H9 (cell line): ENCODE results near the gene TSTD1. TPM values are rescaled to one million over a fixed set of nuclear protein-coding genes. Genes with fewer than 3 reads are reported as not detected.

Experiments
- DNase-seq: peaks from one replicate; pipeline ENCODE4 v3.0.0-alpha.2; 2017
- H2AFZ ChIP-seq: one replicate; pipeline ENCODE4 v1.6.1; 2013; ENCODE audit warnings: mild to moderate bottlenecking, low read length, control low read depth, moderate library complexity
- H2AK5ac ChIP-seq: 2 replicates; pipeline ENCODE4 v1.6.1; 2013; ENCODE audit warnings: low read length, control low read depth, mixed read lengths; ENCODE audit not compliant: insufficient read length
- H2BK120ac ChIP-seq: one replicate; pipeline ENCODE4 v1.6.1; 2013; ENCODE audit warnings: low read depth, mild to moderate bottlenecking, low read length, control low read depth, inconsistent platforms; ENCODE audit not compliant: poor library complexity, severe bottlenecking
- H2BK12ac ChIP-seq: 2 replicates; pipeline ENCODE4 v1.6.1; 2013; ENCODE audit warnings: low read length, control low read depth, mixed read lengths, low read depth; ENCODE audit not compliant: insufficient read length
- H2BK15ac ChIP-seq: 2 replicates; pipeline ENCODE4 v1.6.1; 2013; ENCODE audit warnings: low read depth, low read length, control low read depth
- H2BK20ac ChIP-seq: one replicate; pipeline ENCODE4 v1.6.1; 2013; ENCODE audit warnings: low read depth, mild to moderate bottlenecking, low read length, control low read depth, inconsistent platforms; ENCODE audit not compliant: poor library complexity, severe bottlenecking
- H2BK5ac ChIP-seq: 2 replicates; pipeline ENCODE4 v1.6.1; 2013; ENCODE audit warnings: low read length, control low read depth, mixed read lengths; ENCODE audit not compliant: insufficient read length
- H3K14ac ChIP-seq: 2 replicates; pipeline ENCODE4 v1.6.1; 2013; ENCODE audit warnings: low read length, control low read depth; ENCODE audit not compliant: insufficient read depth
- H3K18ac ChIP-seq: 2 replicates; pipeline ENCODE4 v1.6.1; 2013; ENCODE audit warnings: low read depth, mild to moderate bottlenecking, mixed read lengths, low read length, control low read depth; ENCODE audit not compliant: insufficient read length
- H3K23ac ChIP-seq: 2 replicates; pipeline ENCODE4 v1.6.1; 2013; ENCODE audit warnings: low read length, control low read depth, mixed read lengths, low read depth; ENCODE audit not compliant: insufficient read length
- H3K23me2 ChIP-seq: 2 replicates; pipeline ENCODE4 v1.6.1; 2013; ENCODE audit warnings: low read depth, mild to moderate bottlenecking, mixed read lengths, low read length, control low read depth; ENCODE audit not compliant: insufficient read length, poor library complexity, severe bottlenecking
- H3K27ac ChIP-seq: 2 replicates; pipeline ENCODE4 v1.5.1; 2013; ENCODE audit warnings: low read length, control low read depth, mixed read lengths, low read depth; ENCODE audit not compliant: insufficient read length
- H3K27me3 ChIP-seq: 2 replicates; pipeline ENCODE4 v1.6.1; 2013; ENCODE audit warnings: low read length, control low read depth, inconsistent platforms; ENCODE audit not compliant: insufficient read depth
- H3K4ac ChIP-seq: 2 replicates; pipeline ENCODE4 v1.6.1; 2013; ENCODE audit warnings: low read depth, mild to moderate bottlenecking, control low read depth, inconsistent platforms, low read length, moderate library complexity
- H3K4me1 ChIP-seq: 2 replicates; pipeline ENCODE4 v1.6.1; 2013; ENCODE audit warnings: low read length, control low read depth, inconsistent platforms; ENCODE audit not compliant: insufficient read depth
- H3K4me2 ChIP-seq: 2 replicates; pipeline ENCODE4 v1.6.1; 2013; ENCODE audit warnings: low read length, control low read depth, mixed read lengths; ENCODE audit not compliant: insufficient read length, insufficient read depth
- H3K56ac ChIP-seq: 2 replicates; pipeline ENCODE4 v1.6.1; 2013; ENCODE audit warnings: low read depth, mild to moderate bottlenecking, mixed read lengths, low read length, control low read depth; ENCODE audit not compliant: insufficient read length
- H3K79me1 ChIP-seq: 2 replicates; pipeline ENCODE4 v1.6.1; 2013; ENCODE audit warnings: low read depth, mild to moderate bottlenecking, moderate library complexity, low read length, control low read depth, inconsistent platforms; ENCODE audit not compliant: insufficient read depth, poor library complexity, severe bottlenecking
- H3K79me2 ChIP-seq: 2 replicates; pipeline ENCODE4 v1.6.1; 2013; ENCODE audit warnings: low read length, control low read depth, inconsistent platforms; ENCODE audit not compliant: insufficient read depth
- H3K9ac ChIP-seq: 2 replicates; pipeline ENCODE4 v1.6.1; 2013; ENCODE audit warnings: low read length, control low read depth, mixed read lengths; ENCODE audit not compliant: insufficient read length; ENCODE audit errors: extremely low read depth
- H3K9me3 ChIP-seq: one replicate; pipeline ENCODE4 v1.6.1; 2013; ENCODE audit warnings: low read depth, low read length, inconsistent platforms; ENCODE audit not compliant: control insufficient read depth
- H3T11ph ChIP-seq: one replicate; pipeline ENCODE4 v1.6.1; 2013; ENCODE audit warnings: mild to moderate bottlenecking, low read length, control low read depth, inconsistent platforms
- H4K20me1 ChIP-seq: one replicate; pipeline ENCODE4 v1.6.1; 2013; ENCODE audit not compliant: control insufficient read depth, insufficient read length, insufficient read depth
- H4K5ac ChIP-seq: 2 replicates; pipeline ENCODE4 v1.6.1; 2013; ENCODE audit warnings: low read depth, mild to moderate bottlenecking, mixed read lengths, low read length, control low read depth; ENCODE audit not compliant: insufficient read length
- H4K8ac ChIP-seq: replicated peaks from 2 replicates; pipeline ENCODE4 v1.6.1; 2013; ENCODE audit warnings: low read length, control low read depth, mixed read lengths, low read depth; ENCODE audit not compliant: insufficient read length
- H4K91ac ChIP-seq: 2 replicates; pipeline ENCODE4 v1.6.1; 2013; ENCODE audit warnings: low read depth, mild to moderate bottlenecking, moderate library complexity, mixed read lengths, low read length, control low read depth; ENCODE audit not compliant: insufficient read length
- H3K27ac Mint-ChIP-seq, 3 experiments: 2 replicates in 2 of 3; 3 replicates in 1 of 3; pipeline ENCODE4 v1.8.0; 2020 to 2021; ENCODE audit warnings: mixed read lengths in 3 of 3, mild to moderate bottlenecking in 1 of 3, moderate library complexity in 1 of 3
- H3K27me3 Mint-ChIP-seq: 2 replicates; pipeline ENCODE4 v1.8.0; 2021; ENCODE audit warnings: low read depth, mild to moderate bottlenecking, moderate library complexity, mixed read lengths
- H3K36me3 Mint-ChIP-seq, 3 experiments: 2 replicates in 2 of 3; 3 replicates in 1 of 3; pipeline ENCODE4 v1.8.0; 2020 to 2021; ENCODE audit warnings: low read depth in 3 of 3, mixed read lengths in 3 of 3; ENCODE audit not compliant: insufficient read depth in 1 of 3
- H3K4me1 Mint-ChIP-seq, 2 experiments: 2 replicates each; pipeline ENCODE4 v1.8.0; 2020; ENCODE audit warnings: mixed read lengths in 2 of 2
- H3K4me3 Mint-ChIP-seq, 2 experiments: 2 replicates in 1 of 2; 3 replicates in 1 of 2; pipeline ENCODE4 v1.8.0; 2020 to 2021; ENCODE audit warnings: mild to moderate bottlenecking in 2 of 2, mixed read lengths in 2 of 2, moderate library complexity in 1 of 2
- H3K9me3 Mint-ChIP-seq, 2 experiments: 2 replicates in 1 of 2; 3 replicates in 1 of 2; pipeline ENCODE4 v1.8.0; 2020; ENCODE audit warnings: mild to moderate bottlenecking in 2 of 2, mixed read lengths in 2 of 2, moderate library complexity in 1 of 2
- WGBS: extraction: QIAGEN DNeasy Blood & Tissue Kit; methylation state at CpG from one replicate; pipeline ENCODE4 v1.1.7; 2013; ENCODE audit warnings: missing lambda C conversion rate, low lambda C conversion rate, mixed read lengths; ENCODE audit not compliant: insufficient read length; ENCODE audit errors: extremely low coverage; 5-methylcytosine and 5-hydroxymethylcytosine counted together
- total RNA-seq: library from RNA; stranded (reverse); gene quantifications from 2 replicates; pipeline ENCODE4 v1.2.1, GENCODE V29; 2021
- TF ChIP-seq, protein P1 (sequence below): fragments of 200-600 bp; sonication (generic); conservative IDR thresholded peaks from 3 replicates; pipeline ENCODE4 v1.8.0; 2021; ENCODE audit warnings: antibody characterized with exemption, mild to moderate bottlenecking

Gene TSTD1
- total RNA-seq, 1 experiment from 2014 or later = 73.7 TPM

DNA sequence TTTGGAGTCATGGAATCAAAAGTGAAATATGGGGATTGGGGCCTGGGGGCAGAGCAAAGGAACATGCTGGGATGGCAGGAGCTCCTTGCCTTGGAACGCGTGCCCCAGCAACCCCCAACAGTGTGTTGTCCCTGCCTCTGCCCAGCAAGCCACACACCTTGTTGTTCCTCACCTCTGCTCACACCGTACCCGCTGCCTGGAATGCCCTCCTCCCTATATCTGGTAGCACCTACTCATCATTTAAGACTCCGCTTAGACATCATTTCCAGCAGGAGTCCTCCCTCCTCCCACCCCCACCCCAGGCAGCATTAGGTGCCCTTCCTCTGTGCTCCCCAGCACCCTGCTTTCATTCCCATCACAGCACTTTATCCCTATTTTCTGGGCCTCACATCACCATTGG, 42.8 kb upstream of the TSTD1 start:
- Histone ChIP-seq H3K4ac (no peak overlapping the region), H4K91ac (no peak overlapping the region), H3K23me2 (no peaks in the 10 kb centered on the region), H3K4me1 (no peaks in the 10 kb centered on the region), H2BK120ac (no peak overlapping the region), H3K23ac (no peak overlapping the region), H3K18ac (no peak overlapping the region), H3K14ac (no peak overlapping the region), H2AFZ (no peak overlapping the region), H3K9me3 (no peaks in the 10 kb centered on the region), H3K27me3 (no peaks in the 10 kb centered on the region), H3K27ac (no peak overlapping the region), H3K56ac (no peak overlapping the region), H3K79me2 (no peaks in the 10 kb centered on the region), H3K9ac (no peak overlapping the region), H4K5ac (no peak overlapping the region), H2BK15ac (no peak overlapping the region), H2BK20ac (no peak overlapping the region), H3K79me1 (no peaks in the 10 kb centered on the region), H2BK5ac (no peak overlapping the region), H3T11ph (no peak overlapping the region), H4K8ac (no peak overlapping the region), H4K20me1 (no peaks in the 10 kb centered on the region), H3K4me2 (no peak overlapping the region), H2AK5ac (no peak overlapping the region), H2BK12ac (no peak overlapping the region)
- no CpG with 5 or more reads among the region's 5 CpGs for WGBS
- Mint-ChIP-seq H3K36me3 (no peaks in the 10 kb centered on the region), H3K9me3 (no peaks in the 10 kb centered on the region), H3K4me1 (peaks cover 48% of the 10 kb centered on the region in 2 experiments), H3K27ac (no peak overlapping the region), H3K27me3 (no peaks in the 10 kb centered on the region; the same call in 1 of the 2 replicates), H3K4me3 (no peak overlapping the region)
- TF ChIP-seq, protein P1, sequence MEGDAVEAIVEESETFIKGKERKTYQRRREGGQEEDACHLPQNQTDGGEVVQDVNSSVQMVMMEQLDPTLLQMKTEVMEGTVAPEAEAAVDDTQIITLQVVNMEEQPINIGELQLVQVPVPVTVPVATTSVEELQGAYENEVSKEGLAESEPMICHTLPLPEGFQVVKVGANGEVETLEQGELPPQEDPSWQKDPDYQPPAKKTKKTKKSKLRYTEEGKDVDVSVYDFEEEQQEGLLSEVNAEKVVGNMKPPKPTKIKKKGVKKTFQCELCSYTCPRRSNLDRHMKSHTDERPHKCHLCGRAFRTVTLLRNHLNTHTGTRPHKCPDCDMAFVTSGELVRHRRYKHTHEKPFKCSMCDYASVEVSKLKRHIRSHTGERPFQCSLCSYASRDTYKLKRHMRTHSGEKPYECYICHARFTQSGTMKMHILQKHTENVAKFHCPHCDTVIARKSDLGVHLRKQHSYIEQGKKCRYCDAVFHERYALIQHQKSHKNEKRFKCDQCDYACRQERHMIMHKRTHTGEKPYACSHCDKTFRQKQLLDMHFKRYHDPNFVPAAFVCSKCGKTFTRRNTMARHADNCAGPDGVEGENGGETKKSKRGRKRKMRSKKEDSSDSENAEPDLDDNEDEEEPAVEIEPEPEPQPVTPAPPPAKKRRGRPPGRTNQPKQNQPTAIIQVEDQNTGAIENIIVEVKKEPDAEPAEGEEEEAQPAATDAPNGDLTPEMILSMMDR = no peak
- DNase-seq = no peak
